OCI-LY7 (cell line): Measurements from ENCODE around the gene ZNF462.

Experiments used
- EZH2phosphoT487 ChIP-seq: fragments of 200-600 bp; sonication (generic); IDR thresholded peaks from 2 replicates; pipeline ENCODE4 v1.6.1; 2018; ENCODE audit warnings: low read depth, borderline replicate concordance, mild to moderate bottlenecking, mixed run types, antibody characterized with exemption, low read length, moderate library complexity, mixed read lengths
- TF ChIP-seq, protein P1 (sequence below): fragments of 200-600 bp; sonication (generic); conservative IDR thresholded peaks from 2 replicates; pipeline ENCODE4 v1.5.1; 2014; ENCODE audit warnings: mild to moderate bottlenecking, antibody characterized with exemption, low read length, moderate library complexity, mixed read lengths

DNA sequence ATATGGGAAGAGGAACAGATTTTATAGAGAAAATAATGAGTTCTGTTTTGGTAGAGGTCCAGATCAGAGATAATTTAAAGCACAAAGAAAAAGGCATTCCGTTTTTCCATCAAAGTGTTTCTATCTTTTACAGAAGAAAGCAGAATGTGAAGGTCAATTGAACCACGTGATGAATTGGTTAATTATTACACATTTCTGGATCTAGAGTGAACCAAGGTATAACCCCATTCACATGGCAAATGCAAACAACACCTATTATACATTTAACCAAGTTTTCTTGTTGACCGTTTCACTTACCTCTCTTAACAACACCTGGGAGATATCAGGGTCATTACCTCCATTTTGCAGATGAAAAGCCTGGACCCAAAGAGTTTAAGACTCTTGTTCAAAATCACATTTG is 34.9 kb upstream of the ZNF462 start:
- TF ChIP-seq, protein P1, sequence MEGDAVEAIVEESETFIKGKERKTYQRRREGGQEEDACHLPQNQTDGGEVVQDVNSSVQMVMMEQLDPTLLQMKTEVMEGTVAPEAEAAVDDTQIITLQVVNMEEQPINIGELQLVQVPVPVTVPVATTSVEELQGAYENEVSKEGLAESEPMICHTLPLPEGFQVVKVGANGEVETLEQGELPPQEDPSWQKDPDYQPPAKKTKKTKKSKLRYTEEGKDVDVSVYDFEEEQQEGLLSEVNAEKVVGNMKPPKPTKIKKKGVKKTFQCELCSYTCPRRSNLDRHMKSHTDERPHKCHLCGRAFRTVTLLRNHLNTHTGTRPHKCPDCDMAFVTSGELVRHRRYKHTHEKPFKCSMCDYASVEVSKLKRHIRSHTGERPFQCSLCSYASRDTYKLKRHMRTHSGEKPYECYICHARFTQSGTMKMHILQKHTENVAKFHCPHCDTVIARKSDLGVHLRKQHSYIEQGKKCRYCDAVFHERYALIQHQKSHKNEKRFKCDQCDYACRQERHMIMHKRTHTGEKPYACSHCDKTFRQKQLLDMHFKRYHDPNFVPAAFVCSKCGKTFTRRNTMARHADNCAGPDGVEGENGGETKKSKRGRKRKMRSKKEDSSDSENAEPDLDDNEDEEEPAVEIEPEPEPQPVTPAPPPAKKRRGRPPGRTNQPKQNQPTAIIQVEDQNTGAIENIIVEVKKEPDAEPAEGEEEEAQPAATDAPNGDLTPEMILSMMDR, result no peak
- TF ChIP-seq EZH2phosphoT487, result no peak
